HuH-7 (cell line): ENCODE results near the gene PMEL.
"Not testable (repeated sequence)": the region's sequence is repeated elsewhere in the genome, so short reads cannot be mapped to it uniquely, and the experiment has no call there.

Source experiments
- DNase-seq: peaks from one replicate; pipeline ENCODE4 v3.0.0; 2011; ENCODE audit warnings: low spot score

Gene PMEL

GRCh38 chr12:55983232-55983842, 17.5 kb upstream of the PMEL start:
- DNase-seq = no peak

- no peak for DNase-seq
Observed at GRCh38 chr12:55982319-55982936, 16.6 kb upstream of the PMEL start.

GRCh38 chr12:55981882-55982281, 16.0 kb upstream of the PMEL start:
- not testable (repeated sequence) for DNase-seq

- no peak for DNase-seq
Observed at GRCh38 chr12:55979069-55979468, 13.2 kb upstream of the PMEL start.

GRCh38 chr12:55978393-55978792, 12.6 kb upstream of the PMEL start:
- DNase-seq = no peak

GRCh38 chr12:55974308-55974730, 8.5 kb upstream of the PMEL start:
- DNase-seq = peak; percentile 60

- peak; percentile 93 for DNase-seq
Observed at GRCh38 chr12:55973599-55974307, 7.9 kb upstream of the PMEL start, which contains the start of gene RAB5B. Gene RAB5B (plus strand): TSS chr12:55974078. CDS start chr12:55986961, 12,883 bp downstream.

GRCh38 chr12:55972911-55973598, 7.2 kb upstream of the PMEL start:
- DNase-seq = no peak

GRCh38 chr12:55972456-55972855, 6.6 kb upstream of the PMEL start:
- no peak for DNase-seq

- DNase-seq = peak; percentile 26
Observed at GRCh38 chr12:55972042-55972441, 6.2 kb upstream of the PMEL start.

- DNase-seq = no peak
Observed at GRCh38 chr12:55970775-55971174, 4.9 kb upstream of the PMEL start.

- no peak for DNase-seq
Observed at GRCh38 chr12:55969356-55969755, 3.5 kb upstream of the PMEL start.

- peak; percentile 87 for DNase-seq
Observed at GRCh38 chr12:55966408-55967281, 803 bp upstream of the PMEL start, which contains the start of gene CDK2. Gene CDK2 (plus strand): TSS chr12:55966830. CDS start chr12:55967009, 179 bp downstream.

GRCh38 chr12:55965240-55965639, 602 bp downstream of the PMEL start:
- no peak for DNase-seq

- DNase-seq = no peak
Observed at GRCh38 chr12:55963760-55964159, 2.1 kb downstream of the PMEL start.

GRCh38 chr12:55957106-55957859, 8.6 kb downstream of the PMEL start:
- DNase-seq = no peak

GRCh38 chr12:55955800-55956508, 9.9 kb downstream of the PMEL start:
- DNase-seq = peak; percentile 29

- no peak for DNase-seq
Observed at GRCh38 chr12:55955344-55955743, 10.5 kb downstream of the PMEL start.

GRCh38 chr12:55946553-55946952, 19.3 kb downstream of the PMEL start:
- no peak for DNase-seq

- no peak for DNase-seq
Observed at GRCh38 chr12:55942577-55943136, 23.2 kb downstream of the PMEL start.
